K562 (cell line): Measurements from ENCODE around the gene CEP250. TPM values are rescaled to one million over a fixed set of nuclear protein-coding genes. Genes with fewer than 3 reads are reported as not detected.

ENCODE experiments used
- ATAC-seq: fragments of 200-7000 bp; cut with Tn5 transposase; 3 replicates; pipeline ENCODE4 v1.9.1; 2020; ENCODE audit warnings: moderate library complexity
- BruUV-seq: library from RNA; stranded (reverse); fragments of 400-500 nt; replicated peaks from 2 replicates; lab custom pipeline; 2021; lab: Mats Ljungman, UMichigan
- CTCF ChIA-PET: fragments of 300-600 bp; formaldehyde crosslinking; extraction: SDS; loops from one replicate; lab custom pipeline; 2021; ENCODE audit warnings: low intra/inter-chr PET ratio; lab: Yijun Ruan, JAX
- POLR2A ChIA-PET: fragments of 300-600, 350-650 bp; sonication (Branson Sonifier 250); formaldehyde crosslinking; extraction: SDS; loops from one replicate; lab custom pipeline; 2021; ENCODE audit warnings: antibody characterized with exemption, inconsistent platforms; lab: Yijun Ruan, JAX
- DNase-seq, 4 experiments: peaks; one replicate each; pipeline versions ENCODE4 v3.0.0 to v3.0.0-alpha.2; 2011 to 2018; ENCODE audit warnings: low spot score in 3 of 4, mixed read lengths in 3 of 4; ENCODE audit errors: extremely low read depth in 1 of 4
- FAIRE-seq: peaks from 2 replicates; lab custom pipeline; 2011; peaks lifted over from hg19 to GRCh38; lab: Jason Lieb, UNC
- H2AFZ ChIP-seq: 2 replicates; pipeline ENCODE4 v1.6.0; 2011; ENCODE audit warnings: low read depth, low read length, control low read depth, inconsistent platforms
- H3K27ac ChIP-seq: fragments of 200-600 bp; 3 replicates; pipeline ENCODE4 v1.8.0; 2011; ENCODE audit warnings: low read depth, mild to moderate bottlenecking, control low read depth, inconsistent platforms, low read length, moderate library complexity, mixed read lengths; ENCODE audit errors: extremely low read depth
- H3K27me3 ChIP-seq, 2 experiments: fragments of 300-600 bp in 1 of 2; 2 replicates in 1 of 2; 3 replicates in 1 of 2; pipeline versions ENCODE4 v1.6.0 to v1.8.0; 2011; ENCODE audit warnings: inconsistent platforms in 2 of 2, low read length in 2 of 2, mild to moderate bottlenecking in 1 of 2, mixed read lengths in 1 of 2, moderate library complexity in 1 of 2; ENCODE audit not compliant: control insufficient read depth in 2 of 2, insufficient read depth in 2 of 2
- H3K36me3 ChIP-seq: fragments of 300-600 bp; 3 replicates; pipeline ENCODE4 v1.8.0; 2011; ENCODE audit warnings: mild to moderate bottlenecking, low read length, inconsistent platforms; ENCODE audit not compliant: control insufficient read depth, insufficient read depth
- H3K4me1 ChIP-seq, 2 experiments: fragments of 200-600 bp in 1 of 2; replicated peaks in 1 of 2; 2 replicates in 1 of 2; 3 replicates in 1 of 2; pipeline versions ENCODE4 v1.5.1 to v1.8.0; 2011; ENCODE audit warnings: inconsistent platforms in 2 of 2, low read length in 2 of 2, mild to moderate bottlenecking in 1 of 2, mixed read lengths in 1 of 2, moderate library complexity in 1 of 2; ENCODE audit not compliant: control insufficient read depth in 2 of 2, insufficient read depth in 2 of 2
- H3K4me2 ChIP-seq: 2 replicates; pipeline ENCODE4 v1.6.1; 2011; ENCODE audit warnings: low read length, control low read depth, inconsistent platforms, mixed read lengths; ENCODE audit not compliant: insufficient read depth
- H3K4me3 ChIP-seq: fragments of 200-600 bp; sonication (generic), shearing (Covaris generic); 2 replicates; pipeline ENCODE4 v1.5.1; 2016; ENCODE audit warnings: control low read depth, inconsistent platforms
- H3K79me2 ChIP-seq: fragments of 200-600 bp; 3 replicates; pipeline ENCODE4 v1.8.0; 2011; ENCODE audit warnings: low read length, inconsistent platforms; ENCODE audit not compliant: control insufficient read depth, insufficient read depth
- H3K9ac ChIP-seq, 2 experiments: 2 replicates each; pipeline versions ENCODE4 v1.6.0 to v1.6.1; 2011; ENCODE audit warnings: low read depth in 2 of 2, low read length in 2 of 2, control low read depth in 1 of 2, inconsistent platforms in 1 of 2, mild to moderate bottlenecking in 1 of 2, mixed read lengths in 1 of 2; ENCODE audit not compliant: insufficient read depth in 1 of 2
- H3K9me1 ChIP-seq: one replicate; pipeline ENCODE4 v1.6.0; 2011; ENCODE audit warnings: inconsistent platforms, mild to moderate bottlenecking, low read length, moderate library complexity; ENCODE audit not compliant: control insufficient read depth, insufficient read depth
- H3K9me3 ChIP-seq: replicated peaks from 2 replicates; pipeline ENCODE4 v1.5.1; 2011; ENCODE audit warnings: low read depth, low read length, inconsistent platforms; ENCODE audit not compliant: control insufficient read depth, insufficient read depth
- H4K20me1 ChIP-seq: replicated peaks from 2 replicates; pipeline ENCODE4 v1.6.1; 2011; ENCODE audit warnings: low read length, inconsistent platforms, mixed read lengths; ENCODE audit not compliant: control insufficient read depth, insufficient read depth
- EP400 ChIP-seq: fragments of 450-650 bp; IDR thresholded peaks from 2 replicates; pipeline ENCODE4 v1.6.1; 2017; ENCODE audit warnings: antibody characterized with exemption, mild to moderate bottlenecking, moderate library complexity
- FOS ChIP-seq: IDR thresholded peaks from 3 replicates; pipeline ENCODE4 v1.6.1; 2011; ENCODE audit not compliant: insufficient read length; ENCODE audit errors: extremely low read depth
- NFIX ChIP-seq: fragments of 250-450 bp; sonication (Bioruptor Pico); IDR thresholded peaks from 2 replicates; pipeline ENCODE4 v1.4.0; 2020; ENCODE audit warnings: low read depth, mild to moderate bottlenecking, moderate library complexity
- NFYB ChIP-seq: IDR thresholded peaks from 2 replicates; pipeline ENCODE4 v1.6.1; 2011; ENCODE audit warnings: mild to moderate bottlenecking, moderate library complexity; ENCODE audit not compliant: insufficient read length; ENCODE audit errors: extremely low read depth
- PHTF2 ChIP-seq: fragments of 250-450 bp; sonication (Bioruptor Pico); IDR thresholded peaks from 2 replicates; pipeline ENCODE4 v1.5.0; 2021; ENCODE audit warnings: mild to moderate bottlenecking
- THRAP3 ChIP-seq: fragments of 450-650 bp; IDR thresholded peaks from 2 replicates; pipeline ENCODE4 v1.6.1; 2016; ENCODE audit warnings: mild to moderate bottlenecking, inconsistent platforms, borderline replicate concordance
- ZNF445 ChIP-seq: fragments of 250-450 bp; sonication (Bioruptor Pico); IDR thresholded peaks from 2 replicates; pipeline ENCODE4 v1.4.0; 2020; ENCODE audit warnings: low read depth, mild to moderate bottlenecking, moderate library complexity
- WGBS: fragments of 100-300 bp; shearing (Covaris generic); methylation state at CpG from one replicate; pipeline ENCODE4 v1.1.6; 2016; ENCODE audit warnings: low coverage, mixed read lengths; ENCODE audit not compliant: insufficient coverage; ENCODE audit errors: missing lambda C conversion rate; 5-methylcytosine and 5-hydroxymethylcytosine counted together
- in situ Hi-C: fragments of 300-500 bp; cut with MboI; formaldehyde crosslinking; loops from 4 replicates; pipeline ENCODE4 v1.15.0; 2018; ENCODE audit warnings: inconsistent platforms, mixed read lengths
- intact Hi-C: fragments of 100-400 bp; cut with micrococcal nuclease; formaldehyde crosslinking; loops from 2 replicates; pipeline ENCODE4 v1.14.2; 2022
- polyA plus RNA-seq, 8 experiments: library from polyadenylated mRNA; depleted of rRNA in 4 of 8; stranded (reverse) in 5 of 8; unstranded in 3 of 8; fragments of >200 nt; fragmentation: Nextera tagmentation in 2 of 8; fragmentation: Illumina TruSeq in 1 of 8; extraction: Ambion mirVana in 2 of 8; extraction: Trizol in 1 of 8; gene quantifications; 2 replicates each; pipeline versions ENCODE4 v1.2.1 to v1.2.3, GENCODE V29; 2011 to 2014; ENCODE audit warnings: inconsistent platforms in 1 of 8, missing spikeins in 1 of 8
- total RNA-seq, 7 experiments: library from RNA; depleted of rRNA in 6 of 7; stranded (reverse); fragments of >200 nt in 6 of 7; fragmentation: Illumina TruSeq in 2 of 7; extraction: Trizol in 2 of 7; gene quantifications; 2 replicates each; pipeline versions ENCODE4 v1.2.1 to v1.2.3, GENCODE V29; 2011 to 2021; ENCODE audit warnings: low replicate concordance in 1 of 7
- TF ChIP-seq, protein P1 (sequence below): sonication (generic); formaldehyde crosslinking; IDR thresholded peaks from 2 replicates; pipeline ENCODE4 v1.8.1; 2023; ENCODE audit warnings: mild to moderate bottlenecking, missing genetic modification reagents
- TF ChIP-seq, protein P2 (sequence below): sonication (generic); formaldehyde crosslinking; IDR thresholded peaks from 2 replicates; pipeline ENCODE4 v1.8.1; 2023; ENCODE audit warnings: mild to moderate bottlenecking, missing genetic modification reagents
- TF ChIP-seq, protein P3 (sequence below): fragments of 450-650 bp; IDR thresholded peaks from 2 replicates; pipeline ENCODE4 v1.6.1; 2016; ENCODE audit warnings: low read depth

CEP250 gene
- total and polyA plus RNA-seq, 9 of the 15 experiments (the other 6 are each of a cell fraction or from before 2014, with no cell fraction given) = 2.5 to 41.9 (median 20.5) TPM

- peak; percentile 66; the same call in 2 of the 3 replicates for ATAC-seq
- 82% methylated on average over 16 of the region's 16 CpGs for WGBS
- in situ Hi-C loops = no loop called here
- intact Hi-C loops = no loop called here
- Histone ChIP-seq H3K9ac (no peak overlapping the region), H3K27me3 (no peaks in the 10 kb centered on the region), H2AFZ (no peak overlapping the region), H3K36me3 (peaks cover 70% of the 10 kb centered on the region), H3K4me1 (no peaks in the 10 kb centered on the region), H3K27ac (no peak overlapping the region), H3K79me2 (no peaks in the 10 kb centered on the region), H4K20me1 (no peaks in the 10 kb centered on the region), H3K4me2 (no peak overlapping the region), H3K4me3 (no peak overlapping the region), H3K9me3 (no peaks in the 10 kb centered on the region), H3K9me1 (no peaks in the 10 kb centered on the region)
- POLR2A ChIA-PET = interaction anchor here (0.6 to 2.2 kb wide), 7 partner anchors 10 to 1022 kb away, joined by 3 to 7 read pairs (median 3); partner anchors contain the start of gene ERGIC3
- no peak for FAIRE-seq
- CTCF ChIA-PET = no interaction called here
- BruUV-seq = no TSS peak
- DNase-seq = peak in 1 of 4 experiments; percentile 19
- TF ChIP-seq, protein P1, sequence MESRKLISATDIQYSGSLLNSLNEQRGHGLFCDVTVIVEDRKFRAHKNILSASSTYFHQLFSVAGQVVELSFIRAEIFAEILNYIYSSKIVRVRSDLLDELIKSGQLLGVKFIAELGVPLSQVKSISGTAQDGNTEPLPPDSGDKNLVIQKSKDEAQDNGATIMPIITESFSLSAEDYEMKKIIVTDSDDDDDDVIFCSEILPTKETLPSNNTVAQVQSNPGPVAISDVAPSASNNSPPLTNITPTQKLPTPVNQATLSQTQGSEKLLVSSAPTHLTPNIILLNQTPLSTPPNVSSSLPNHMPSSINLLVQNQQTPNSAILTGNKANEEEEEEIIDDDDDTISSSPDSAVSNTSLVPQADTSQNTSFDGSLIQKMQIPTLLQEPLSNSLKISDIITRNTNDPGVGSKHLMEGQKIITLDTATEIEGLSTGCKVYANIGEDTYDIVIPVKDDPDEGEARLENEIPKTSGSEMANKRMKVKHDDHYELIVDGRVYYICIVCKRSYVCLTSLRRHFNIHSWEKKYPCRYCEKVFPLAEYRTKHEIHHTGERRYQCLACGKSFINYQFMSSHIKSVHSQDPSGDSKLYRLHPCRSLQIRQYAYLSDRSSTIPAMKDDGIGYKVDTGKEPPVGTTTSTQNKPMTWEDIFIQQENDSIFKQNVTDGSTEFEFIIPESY (CRISPR knock-in tag) = peak; percentile 95
- TF ChIP-seq THRAP3 = no peak
- TF ChIP-seq, protein P2, sequence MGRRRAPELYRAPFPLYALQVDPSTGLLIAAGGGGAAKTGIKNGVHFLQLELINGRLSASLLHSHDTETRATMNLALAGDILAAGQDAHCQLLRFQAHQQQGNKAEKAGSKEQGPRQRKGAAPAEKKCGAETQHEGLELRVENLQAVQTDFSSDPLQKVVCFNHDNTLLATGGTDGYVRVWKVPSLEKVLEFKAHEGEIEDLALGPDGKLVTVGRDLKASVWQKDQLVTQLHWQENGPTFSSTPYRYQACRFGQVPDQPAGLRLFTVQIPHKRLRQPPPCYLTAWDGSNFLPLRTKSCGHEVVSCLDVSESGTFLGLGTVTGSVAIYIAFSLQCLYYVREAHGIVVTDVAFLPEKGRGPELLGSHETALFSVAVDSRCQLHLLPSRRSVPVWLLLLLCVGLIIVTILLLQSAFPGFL (CRISPR knock-in tag) = no peak
- no peak for TF ChIP-seq PHTF2 (CRISPR knock-in tag)
- TF ChIP-seq, protein P3, sequence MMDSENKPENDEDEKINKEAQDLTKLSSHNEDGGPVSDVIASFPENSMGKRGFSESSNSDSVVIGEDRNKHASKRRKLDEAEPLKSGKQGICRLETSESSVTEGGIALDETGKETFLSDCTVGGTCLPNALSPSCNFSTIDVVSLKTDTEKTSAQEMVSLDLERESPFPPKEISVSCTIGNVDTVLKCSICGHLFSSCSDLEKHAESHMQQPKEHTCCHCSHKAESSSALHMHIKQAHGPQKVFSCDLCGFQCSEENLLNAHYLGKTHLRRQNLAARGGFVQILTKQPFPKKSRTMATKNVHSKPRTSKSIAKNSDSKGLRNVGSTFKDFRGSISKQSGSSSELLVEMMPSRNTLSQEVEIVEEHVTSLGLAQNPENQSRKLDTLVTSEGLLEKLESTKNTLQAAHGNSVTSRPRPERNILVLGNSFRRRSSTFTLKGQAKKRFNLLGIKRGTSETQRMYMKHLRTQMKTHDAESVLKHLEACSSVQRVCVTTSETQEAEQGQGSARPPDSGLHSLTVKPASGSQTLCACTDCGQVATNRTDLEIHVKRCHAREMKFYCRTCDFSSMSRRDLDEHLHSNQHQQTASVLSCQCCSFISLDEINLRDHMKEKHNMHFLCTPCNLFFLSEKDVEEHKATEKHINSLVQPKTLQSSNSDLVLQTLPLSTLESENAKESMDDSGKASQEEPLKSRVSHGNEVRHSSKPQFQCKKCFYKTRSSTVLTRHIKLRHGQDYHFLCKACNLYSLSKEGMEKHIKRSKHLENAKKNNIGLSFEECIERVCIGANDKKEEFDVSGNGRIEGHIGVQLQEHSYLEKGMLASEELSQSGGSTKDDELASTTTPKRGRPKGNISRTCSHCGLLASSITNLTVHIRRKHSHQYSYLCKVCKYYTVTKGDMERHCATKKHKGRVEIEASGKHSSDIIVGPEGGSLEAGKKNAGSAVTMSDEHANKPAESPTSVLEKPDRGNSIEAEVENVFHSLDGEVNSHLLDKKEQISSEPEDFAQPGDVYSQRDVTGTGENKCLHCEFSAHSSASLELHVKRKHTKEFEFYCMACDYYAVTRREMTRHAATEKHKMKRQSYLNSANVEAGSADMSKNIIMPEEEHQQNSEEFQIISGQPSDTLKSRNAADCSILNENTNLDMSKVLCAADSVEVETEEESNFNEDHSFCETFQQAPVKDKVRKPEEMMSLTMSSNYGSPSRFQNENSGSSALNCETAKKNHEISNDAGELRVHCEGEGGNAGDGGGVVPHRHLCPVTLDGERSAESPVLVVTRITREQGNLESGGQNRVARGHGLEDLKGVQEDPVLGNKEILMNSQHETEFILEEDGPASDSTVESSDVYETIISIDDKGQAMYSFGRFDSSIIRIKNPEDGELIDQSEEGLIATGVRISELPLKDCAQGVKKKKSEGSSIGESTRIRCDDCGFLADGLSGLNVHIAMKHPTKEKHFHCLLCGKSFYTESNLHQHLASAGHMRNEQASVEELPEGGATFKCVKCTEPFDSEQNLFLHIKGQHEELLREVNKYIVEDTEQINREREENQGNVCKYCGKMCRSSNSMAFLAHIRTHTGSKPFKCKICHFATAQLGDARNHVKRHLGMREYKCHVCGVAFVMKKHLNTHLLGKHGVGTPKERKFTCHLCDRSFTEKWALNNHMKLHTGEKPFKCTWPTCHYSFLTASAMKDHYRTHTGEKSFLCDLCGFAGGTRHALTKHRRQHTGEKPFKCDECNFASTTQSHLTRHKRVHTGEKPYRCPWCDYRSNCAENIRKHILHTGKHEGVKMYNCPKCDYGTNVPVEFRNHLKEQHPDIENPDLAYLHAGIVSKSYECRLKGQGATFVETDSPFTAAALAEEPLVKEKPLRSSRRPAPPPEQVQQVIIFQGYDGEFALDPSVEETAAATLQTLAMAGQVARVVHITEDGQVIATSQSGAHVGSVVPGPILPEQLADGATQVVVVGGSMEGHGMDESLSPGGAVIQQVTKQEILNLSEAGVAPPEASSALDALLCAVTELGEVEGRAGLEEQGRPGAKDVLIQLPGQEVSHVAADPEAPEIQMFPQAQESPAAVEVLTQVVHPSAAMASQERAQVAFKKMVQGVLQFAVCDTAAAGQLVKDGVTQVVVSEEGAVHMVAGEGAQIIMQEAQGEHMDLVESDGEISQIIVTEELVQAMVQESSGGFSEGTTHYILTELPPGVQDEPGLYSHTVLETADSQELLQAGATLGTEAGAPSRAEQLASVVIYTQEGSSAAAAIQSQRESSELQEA = no peak
- no peak for TF ChIP-seq NFYB
- no peak for TF ChIP-seq EP400
- no peak for TF ChIP-seq NFIX (CRISPR knock-in tag)
- TF ChIP-seq ZNF445 = no peak
- no peak for TF ChIP-seq FOS
These were observed 23.5 kb downstream of the CEP250 start for GRCh38 chr20:35478804-35479472.
